SK-N-SH treated with all-trans-retinoic acid at 6 μM for 48 hours (cell line): ENCODE results near the gene LEP.

Experiments
- ESRRG ChIP-seq: fragments of 250-450 bp; sonication (Bioruptor Pico); IDR thresholded peaks from 2 replicates; pipeline ENCODE4 v1.6.1; 2021; ENCODE audit warnings: mild to moderate bottlenecking
- PATZ1 ChIP-seq: fragments of 250-450 bp; sonication (Bioruptor Pico); IDR thresholded peaks from 2 replicates; pipeline ENCODE4 v1.8.0; 2020; ENCODE audit warnings: mild to moderate bottlenecking, moderate library complexity, borderline replicate concordance

GRCh38 chr7:128284102-128284501 lies 43.0 kb downstream of the LEP start:
- TF ChIP-seq ESRRG: no peak
- no peak for TF ChIP-seq PATZ1 (CRISPR knock-in tag)
